HEK293T (cell line): ENCODE results near the gene MIOX.

Experiments used
- CTCF ChIA-PET: fragments of 350-600 bp; formaldehyde crosslinking; extraction: SDS; loops from one replicate; lab custom pipeline; 2021; ENCODE audit warnings: antibody characterized with exemption, inconsistent platforms; lab: Yijun Ruan, JAX
- POLR2A ChIA-PET: fragments of 350-600 bp; formaldehyde crosslinking; extraction: SDS; loops from one replicate; lab custom pipeline; 2020; ENCODE audit warnings: antibody characterized with exemption, inconsistent platforms; lab: Yijun Ruan, JAX
- DNase-seq: peaks from one replicate; pipeline ENCODE4 v3.0.0; 2012; ENCODE audit warnings: mixed read lengths; ENCODE audit errors: extremely low spot score
- ARNT ChIP-seq: fragments of 450-650 bp; IDR thresholded peaks from 2 replicates; pipeline ENCODE4 v1.6.1; 2017; ENCODE audit warnings: mild to moderate bottlenecking
- BHLHE40 ChIP-seq: fragments of 450-650 bp; IDR thresholded peaks from 2 replicates; pipeline ENCODE4 v1.6.1; 2016; ENCODE audit warnings: mild to moderate bottlenecking, moderate library complexity, borderline replicate concordance
- CTBP1 ChIP-seq: fragments of 450-650 bp; IDR thresholded peaks from 2 replicates; pipeline ENCODE4 v1.6.1; 2016; ENCODE audit warnings: borderline replicate concordance
- ELF4 ChIP-seq: fragments of 450-650 bp; IDR thresholded peaks from 2 replicates; pipeline ENCODE4 v1.6.1; 2017; ENCODE audit warnings: antibody characterized with exemption
- FOXA1 ChIP-seq: fragments of 450-650 bp; IDR thresholded peaks from 2 replicates; pipeline ENCODE4 v1.6.1; 2016; ENCODE audit warnings: mild to moderate bottlenecking
- FOXK2 ChIP-seq: fragments of 450-650 bp; IDR thresholded peaks from 2 replicates; pipeline ENCODE4 v1.6.1; 2016; ENCODE audit warnings: mild to moderate bottlenecking
- FOXM1 ChIP-seq: fragments of 450-650 bp; IDR thresholded peaks from 2 replicates; pipeline ENCODE4 v1.6.1; 2017; ENCODE audit warnings: mild to moderate bottlenecking, borderline replicate concordance
- HDGF ChIP-seq: fragments of 450-650 bp; IDR thresholded peaks from 2 replicates; pipeline ENCODE4 v1.6.1; 2017; ENCODE audit warnings: antibody characterized with exemption, borderline replicate concordance
- L3MBTL2 ChIP-seq: fragments of 450-650 bp; conservative IDR thresholded peaks from 2 replicates; pipeline ENCODE4 v1.6.1; 2016; ENCODE audit warnings: mild to moderate bottlenecking
- LEF1 ChIP-seq: fragments of 450-650 bp; IDR thresholded peaks from 2 replicates; pipeline ENCODE4 v1.6.1; 2017; ENCODE audit warnings: mild to moderate bottlenecking, borderline replicate concordance
- NFRKB ChIP-seq: fragments of 450-650 bp; IDR thresholded peaks from 2 replicates; pipeline ENCODE4 v1.6.1; 2016; ENCODE audit warnings: mild to moderate bottlenecking, moderate library complexity
- SP1 ChIP-seq: fragments of 450-650 bp; IDR thresholded peaks from 2 replicates; pipeline ENCODE4 v1.6.1; 2017
- SUZ12 ChIP-seq: fragments of 450-650 bp; IDR thresholded peaks from 2 replicates; pipeline ENCODE4 v1.6.1; 2016; ENCODE audit warnings: mild to moderate bottlenecking
- TARDBP ChIP-seq: fragments of 450-650 bp; IDR thresholded peaks from 2 replicates; pipeline ENCODE4 v1.6.1; 2016
- ZNF384 ChIP-seq: fragments of 450-650 bp; IDR thresholded peaks from 2 replicates; pipeline ENCODE4 v1.6.1; 2016
- TF ChIP-seq, protein P1 (sequence below): fragments of 450-650 bp; IDR thresholded peaks from 2 replicates; pipeline ENCODE4 v1.6.1; 2016

MIOX gene

GRCh38 chr22:50525858-50526107, 39.1 kb downstream of the MIOX start:
- TF ChIP-seq TARDBP (no peak), L3MBTL2 (no peak), ARNT (no peak), BHLHE40 (no peak), ELF4 (no peak), FOXM1 (no peak)
- TF ChIP-seq, protein P1, sequence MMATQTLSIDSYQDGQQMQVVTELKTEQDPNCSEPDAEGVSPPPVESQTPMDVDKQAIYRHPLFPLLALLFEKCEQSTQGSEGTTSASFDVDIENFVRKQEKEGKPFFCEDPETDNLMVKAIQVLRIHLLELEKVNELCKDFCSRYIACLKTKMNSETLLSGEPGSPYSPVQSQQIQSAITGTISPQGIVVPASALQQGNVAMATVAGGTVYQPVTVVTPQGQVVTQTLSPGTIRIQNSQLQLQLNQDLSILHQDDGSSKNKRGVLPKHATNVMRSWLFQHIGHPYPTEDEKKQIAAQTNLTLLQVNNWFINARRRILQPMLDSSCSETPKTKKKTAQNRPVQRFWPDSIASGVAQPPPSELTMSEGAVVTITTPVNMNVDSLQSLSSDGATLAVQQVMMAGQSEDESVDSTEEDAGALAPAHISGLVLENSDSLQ = no peak
- POLR2A ChIA-PET = interaction anchor here (0.7 to 7.1 kb wide), 48 partner anchors 10 to 282 kb away, joined by 3 to 193 read pairs (median 5); partner anchors contain the start of genes ARSA, CHKB, HDAC10 and KLHDC7B
- CTCF ChIA-PET = interaction anchor here (0.7 to 2.2 kb wide), 21 partner anchors 9 to 554 kb away, joined by 3 to 11 read pairs (median 6); partner anchors contain the start of genes KLHDC7B, LMF2, NCAPH2 and SYCE3
- no peak for DNase-seq

DNA sequence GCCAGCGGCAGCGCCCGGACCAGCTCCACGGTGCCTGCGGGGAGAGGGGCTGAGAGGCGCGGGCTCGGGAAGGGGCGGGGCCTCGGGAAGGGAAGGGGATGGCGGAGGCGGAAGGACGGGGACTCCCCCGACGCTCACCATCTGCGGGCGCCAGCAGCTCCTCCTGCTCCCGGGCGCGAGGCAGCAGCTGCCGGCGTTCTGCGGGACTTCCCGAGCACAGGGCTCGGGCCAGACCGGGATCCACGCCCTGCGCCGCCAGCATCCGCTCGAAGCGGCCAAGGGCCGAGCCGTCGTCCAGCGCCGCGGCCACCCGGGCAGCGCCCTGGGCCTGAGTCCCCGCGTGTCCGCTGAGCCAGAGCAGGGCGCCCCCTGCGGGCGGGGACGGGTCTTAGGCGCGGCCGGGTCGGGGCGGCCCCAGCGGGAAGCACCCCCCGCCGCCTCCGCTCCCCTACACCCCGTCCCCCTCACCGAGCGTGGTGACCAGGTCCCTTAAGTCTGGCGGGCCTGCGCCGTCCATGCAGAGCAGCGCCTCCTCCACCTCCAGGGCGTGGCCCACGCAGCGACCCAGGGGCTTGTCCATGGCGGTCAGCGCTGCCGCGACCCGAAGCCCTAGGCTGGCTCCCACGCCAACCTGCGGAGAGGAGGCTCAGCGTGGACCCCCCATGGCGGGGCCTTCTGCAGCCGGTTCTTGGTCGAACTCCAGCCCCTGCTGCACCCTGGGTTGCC, 39.6 kb downstream of the MIOX start:
- ChIA-PET POLR2A (interaction anchor here (0.7 to 7.1 kb wide), 45 partner anchors 11 to 282 kb away, joined by 3 to 193 read pairs (median 5); partner anchors contain the start of genes ARSA, CHKB, HDAC10 and KLHDC7B), CTCF (interaction anchor here (0.7 to 2.2 kb wide), 19 partner anchors 9 to 176 kb away, joined by 3 to 11 read pairs (median 6); partner anchors contain the start of genes KLHDC7B, LMF2, NCAPH2 and SYCE3)
- TF ChIP-seq LEF1 = peak; percentile 77; the same call in 1 of the 2 replicates
- peak; percentile 58; the same call in 1 of the 2 replicates for TF ChIP-seq TARDBP
- TF ChIP-seq CTBP1 = no peak
- DNase-seq = peak; percentile 72

DNA sequence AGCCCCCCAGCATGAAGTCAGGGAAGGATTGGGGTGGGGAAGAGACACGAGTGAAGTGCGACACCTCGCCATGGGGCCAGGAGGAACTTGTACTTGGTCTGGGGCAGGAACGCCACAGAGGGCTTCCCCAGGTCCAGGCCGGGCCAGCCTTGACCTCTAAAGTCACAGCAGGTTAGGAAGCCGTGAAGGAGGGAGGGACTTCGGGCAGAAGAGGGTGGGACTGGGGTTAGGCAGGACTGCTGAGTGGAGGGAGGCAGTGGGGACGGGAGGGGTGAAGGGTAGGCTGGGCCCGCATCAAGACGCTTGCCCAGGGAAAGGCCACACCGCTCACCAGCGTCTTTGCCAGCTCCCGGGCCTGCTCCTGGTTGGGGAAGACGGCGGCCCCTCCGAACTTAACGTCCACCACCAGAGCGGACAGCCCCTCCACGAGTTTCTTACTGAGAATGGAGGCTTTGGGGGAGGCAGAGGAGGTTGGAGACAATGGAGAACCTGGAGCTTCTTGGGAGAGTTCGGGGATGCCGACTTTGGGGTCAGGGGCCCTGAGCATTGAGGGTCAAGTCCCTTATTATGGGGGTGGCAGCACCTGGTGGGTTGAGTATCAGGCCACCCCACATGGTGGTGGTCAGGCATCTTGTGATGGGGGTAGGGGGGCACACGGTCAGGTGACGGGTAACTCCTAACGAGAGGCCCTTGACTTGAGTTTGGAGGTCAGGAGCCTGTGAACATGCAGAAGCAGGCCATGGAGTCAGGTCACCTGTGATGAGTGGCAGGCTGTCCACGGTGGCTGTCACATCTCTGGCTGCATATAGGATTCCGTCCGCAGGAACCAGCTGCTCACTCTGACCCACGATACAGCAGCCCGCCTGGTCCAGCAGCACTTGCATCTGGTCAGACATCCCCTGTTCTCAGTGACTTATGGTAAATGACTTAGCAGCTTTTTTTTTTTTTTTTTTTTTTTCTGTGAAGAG, 40.5 kb downstream of the MIOX start:
- POLR2A ChIA-PET = interaction anchor here (2.4 to 7.1 kb wide), 3 partner anchors 18 to 94 kb away, joined by 11 to 193 read pairs (median 59); partner anchors contain the start of genes LMF2, NCAPH2 and SYCE3
- CTCF ChIA-PET = interaction anchor here (0.6 kb wide), 2 partner anchors 56 to 193 kb away, joined by 3 read pairs; partner anchors contain the start of gene CHKB
- DNase-seq = no peak
- TF ChIP-seq BHLHE40 (no peak), TARDBP (no peak), CTBP1 (no peak), FOXA1 (no peak), HDGF (no peak), FOXK2 (no peak), ELF4 (no peak), ARNT (no peak), LEF1 (no peak), L3MBTL2 (no peak), FOXM1 (no peak), SUZ12 (no peak), ZNF384 (no peak), NFRKB (no peak), SP1 (no peak)
- TF ChIP-seq, protein P1 = no peak; the same call in 1 of the 2 replicates

GRCh38 chr22:50527921-50528681, 41.4 kb downstream of the MIOX start:
- no peak for TF ChIP-seq HDGF
- no peak for TF ChIP-seq FOXM1
- TF ChIP-seq ZNF384 = no peak
- TF ChIP-seq LEF1 = no peak
- TF ChIP-seq CTBP1 = no peak
- no peak for TF ChIP-seq SP1
- ChIA-PET CTCF (no interaction called here), POLR2A (interaction anchor here (0.6 to 7.1 kb wide), 2 partner anchors 19 kb away, joined by 3 to 193 read pairs; partner anchors contain the start of genes LMF2 and NCAPH2)

DNA sequence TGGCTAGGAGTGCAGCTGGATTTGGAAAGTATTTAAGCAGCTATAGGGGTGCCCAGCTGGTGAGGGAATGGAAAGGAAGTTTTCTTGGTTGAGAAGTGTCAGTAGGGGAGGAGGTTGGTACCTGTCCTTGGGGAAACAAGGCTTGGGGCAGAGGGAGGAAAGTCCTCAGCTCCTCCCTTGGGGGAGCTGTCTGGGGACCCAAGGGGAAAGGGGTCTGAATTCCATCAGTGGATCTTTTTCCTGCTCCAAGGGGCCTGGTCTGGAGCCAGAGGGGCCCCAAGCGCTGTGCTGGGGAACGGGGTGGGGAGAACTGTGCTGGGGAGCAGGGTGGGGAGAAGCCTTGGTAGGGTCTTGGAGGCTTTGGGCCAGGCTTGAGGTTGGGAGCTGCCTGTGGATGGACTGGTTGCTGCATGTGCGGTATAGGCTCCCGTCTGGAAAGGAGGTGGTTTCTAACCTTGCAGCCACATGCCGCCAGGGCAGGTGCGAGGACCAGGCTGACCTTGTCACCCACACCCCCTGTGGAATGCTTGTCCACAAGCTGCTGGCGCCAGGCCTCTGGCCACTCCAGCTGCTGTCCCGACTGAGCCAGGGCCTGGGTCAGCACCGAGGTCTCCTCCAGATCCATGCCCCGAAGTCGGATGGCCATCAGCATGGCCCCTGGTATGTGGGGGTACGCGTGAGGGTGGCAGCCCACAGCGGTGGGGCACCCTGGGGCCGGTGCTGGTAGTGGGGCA, 42.2 kb downstream of the MIOX start:
- TF ChIP-seq SP1 (no peak), L3MBTL2 (0 out of 2 replicates have a peak, but pooled peaks have one; percentile 27)
- no peak for DNase-seq
- POLR2A ChIA-PET = interaction anchor here (0.6 kb wide), 1 partner anchor 20 kb away, joined by 3 read pairs; no protein-coding TSS in a partner anchor
- CTCF ChIA-PET = no interaction called here

More at GRCh38 chr22:50527921-50528681, 41.4 kb downstream of the MIOX start:
- DNase-seq = no peak
